Fibroblast of mammary gland (primary cell): ENCODE measurements around the gene PTGIR.

ENCODE experiments used
- DNase-seq: peaks from one replicate; pipeline ENCODE4 v3.0.0-alpha.2; 2010; ENCODE audit warnings: low read depth
- H3K4me3 ChIP-seq: 2 replicates; pipeline ENCODE4 v1.5.1; 2011; ENCODE audit warnings: low read depth, mild to moderate bottlenecking, low read length, moderate library complexity; ENCODE audit not compliant: control insufficient read depth
- CTCF ChIP-seq: conservative IDR thresholded peaks from 2 replicates; pipeline ENCODE4 v1.5.1; 2011; ENCODE audit warnings: low read depth, low read length, inconsistent platforms; ENCODE audit not compliant: control insufficient read depth, insufficient read depth

The PTGIR gene

GRCh38 chr19:46609511-46610412 is 15.1 kb downstream of the PTGIR start:
- TF ChIP-seq CTCF, result no peak
- DNase-seq, result no peak
- H3K4me3 ChIP-seq, result no peak overlapping the region

- H3K4me3 ChIP-seq, result no peak overlapping the region
- no peak for TF ChIP-seq CTCF
- DNase-seq, result no peak
Observed at GRCh38 chr19:46608581-46609345, 16.1 kb downstream of the PTGIR start.

- H3K4me3 ChIP-seq, result no peak overlapping the region
- DNase-seq, result no peak
- TF ChIP-seq CTCF, result no peak
Observed at GRCh38 chr19:46608178-46608577, 16.7 kb downstream of the PTGIR start.

GRCh38 chr19:46607448-46607841 is 17.4 kb downstream of the PTGIR start:
- no peak overlapping the region for H3K4me3 ChIP-seq
- TF ChIP-seq CTCF, result no peak
- DNase-seq, result no peak

- TF ChIP-seq CTCF, result no peak
- H3K4me3 ChIP-seq, result no peak overlapping the region
- no peak for DNase-seq
Observed at GRCh38 chr19:46606681-46607447, 18.0 kb downstream of the PTGIR start.

GRCh38 chr19:46606019-46606418 is 18.9 kb downstream of the PTGIR start:
- TF ChIP-seq CTCF, result no peak

More at GRCh38 chr19:46606019-46606418, 18.9 kb downstream of the PTGIR start:
- DNase-seq, result no peak
- H3K4me3 ChIP-seq, result no peak overlapping the region
